ENCODE measurements around the gene RADX. TPM values are rescaled to one million over a fixed set of nuclear protein-coding genes. Genes with fewer than 3 reads are reported as not detected.

RADX gene
- total and polyA plus RNA-seq, 2 experiments from 2014 or later: 5.8 to 6.3 TPM

GRCh38 chrX:106613277-106613676, 1.5 kb downstream of the RADX start:
- Histone ChIP-seq H3K4me3 (no peak overlapping the region), H3K36me3 (no peaks in the 10 kb centered on the region), H3K27ac (no peak overlapping the region), H3K9me3 (ENCODE audit: low read depth) (no peaks in the 10 kb centered on the region), H3K4me1 (ENCODE audit: low read depth) (peaks cover 3% of the 10 kb centered on the region), H3K27me3 (peaks cover 57% of the 10 kb centered on the region)
- TF ChIP-seq CTCF (IDR thresholded peaks at IDR 0.05; ENCODE audit: low read depth, low read length): no peak
- DNase-seq (ENCODE audit: low read depth in 1 of 2, low spot score in 1 of 2): no peak

DNA sequence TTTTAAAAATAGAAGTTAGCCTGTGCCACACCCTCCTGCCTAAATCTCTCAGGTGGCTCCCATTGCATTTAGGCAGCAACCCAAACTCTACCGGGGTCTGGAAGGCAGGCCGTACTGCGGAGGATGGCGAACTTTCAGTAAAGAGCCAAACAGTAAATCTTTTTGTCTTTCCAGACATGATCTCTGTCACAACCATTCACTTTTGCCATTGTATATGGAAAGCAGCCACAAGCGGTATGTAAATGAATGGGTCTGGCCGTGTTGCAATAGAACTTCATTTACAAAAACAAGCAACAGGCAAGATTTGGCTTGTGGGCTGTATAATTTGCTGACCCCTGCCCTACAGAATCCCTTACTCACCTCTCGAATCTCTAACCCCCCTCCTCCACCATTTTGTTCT, 3.3 kb downstream of the RADX start:
- Histone ChIP-seq H3K4me3 (no peak overlapping the region), H3K27me3 (peaks cover 42% of the 10 kb centered on the region), H3K4me1 (ENCODE audit: low read depth) (peaks cover 3% of the 10 kb centered on the region), H3K27ac (no peak overlapping the region), H3K9me3 (ENCODE audit: low read depth) (no peaks in the 10 kb centered on the region), H3K36me3 (no peaks in the 10 kb centered on the region)
- TF ChIP-seq CTCF (IDR thresholded peaks at IDR 0.05; ENCODE audit: low read depth, low read length): no peak
- no peak for DNase-seq (ENCODE audit: low read depth in 1 of 2, low spot score in 1 of 2)

DNA sequence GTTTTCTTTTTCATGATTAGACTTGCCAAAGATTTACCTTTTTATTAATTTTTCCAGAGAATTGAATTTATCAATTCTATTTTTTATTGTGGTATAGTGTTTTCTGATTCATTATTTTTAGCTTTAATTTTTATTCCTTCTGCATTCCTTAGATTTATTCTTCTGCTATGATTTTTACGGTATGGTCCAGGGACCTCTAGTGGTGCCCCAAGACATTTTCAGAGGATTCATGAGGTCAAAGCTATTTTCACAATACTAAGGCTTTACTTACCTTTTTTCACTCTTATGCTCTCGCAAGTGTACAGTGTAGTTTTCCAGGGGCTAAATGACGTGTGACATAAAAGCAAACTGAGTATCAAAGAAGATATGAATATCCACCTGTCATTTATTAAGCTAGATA, 8.0 kb downstream of the RADX start:
- TF ChIP-seq CTCF (IDR thresholded peaks at IDR 0.05; ENCODE audit: low read depth, low read length): peak; percentile 50
- peaks cover 4% of the 10 kb centered on the region for H3K27me3 ChIP-seq

DNA sequence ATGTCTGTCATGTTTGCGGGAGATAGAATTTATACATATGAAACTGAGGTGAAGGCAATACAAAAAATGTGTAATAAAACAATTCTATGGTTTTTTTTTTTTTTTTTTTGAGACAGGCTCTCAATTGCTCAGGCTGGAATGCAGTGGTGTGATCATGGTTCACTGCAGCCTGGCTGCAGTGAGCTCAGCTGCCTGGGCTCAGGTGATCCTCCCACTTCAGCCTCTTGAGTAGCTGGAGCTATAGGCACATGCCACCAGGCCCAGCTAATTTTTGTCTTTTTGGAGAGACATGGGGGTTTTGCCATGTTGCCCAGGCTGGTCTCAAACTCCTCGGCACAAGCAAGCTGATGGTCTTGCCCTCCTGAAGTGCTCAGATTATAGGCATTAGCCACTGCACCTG, 10.1 kb downstream of the RADX start:
- no peaks in the 10 kb centered on the region for H3K36me3 ChIP-seq
- no peaks in the 10 kb centered on the region for H3K4me1 ChIP-seq (ENCODE audit: low read depth)
- no peak for DNase-seq (ENCODE audit: low read depth in 1 of 2, low spot score in 1 of 2)
- TF ChIP-seq CTCF (IDR thresholded peaks at IDR 0.05; ENCODE audit: low read depth, low read length): no peak
- no peak overlapping the region for H3K4me3 ChIP-seq
- H3K27ac ChIP-seq: no peak overlapping the region
- H3K27me3 ChIP-seq: no peaks in the 10 kb centered on the region
- H3K9me3 ChIP-seq (ENCODE audit: low read depth): no peaks in the 10 kb centered on the region

More for the DNA sequence above, 8.0 kb downstream of the RADX start:
- H3K4me3 ChIP-seq: no peak overlapping the region
- no peaks in the 10 kb centered on the region for H3K4me1 ChIP-seq (ENCODE audit: low read depth)
- H3K9me3 ChIP-seq (ENCODE audit: low read depth): no peaks in the 10 kb centered on the region
- peak; percentile 11 to 15 for DNase-seq (ENCODE audit: low read depth in 1 of 2, low spot score in 1 of 2)
- H3K27ac ChIP-seq: no peak overlapping the region
- H3K36me3 ChIP-seq: no peaks in the 10 kb centered on the region

GRCh38 chrX:106626789-106627188, 15.0 kb downstream of the RADX start:
- TF ChIP-seq CTCF (IDR thresholded peaks at IDR 0.05; ENCODE audit: low read depth, low read length): no peak
- Histone ChIP-seq H3K27me3 (no peaks in the 10 kb centered on the region), H3K36me3 (no peaks in the 10 kb centered on the region), H3K4me3 (no peak overlapping the region), H3K4me1 (ENCODE audit: low read depth) (no peaks in the 10 kb centered on the region), H3K27ac (no peak overlapping the region), H3K9me3 (ENCODE audit: low read depth) (no peaks in the 10 kb centered on the region)
- DNase-seq (ENCODE audit: low read depth in 1 of 2, low spot score in 1 of 2): no peak

DNA sequence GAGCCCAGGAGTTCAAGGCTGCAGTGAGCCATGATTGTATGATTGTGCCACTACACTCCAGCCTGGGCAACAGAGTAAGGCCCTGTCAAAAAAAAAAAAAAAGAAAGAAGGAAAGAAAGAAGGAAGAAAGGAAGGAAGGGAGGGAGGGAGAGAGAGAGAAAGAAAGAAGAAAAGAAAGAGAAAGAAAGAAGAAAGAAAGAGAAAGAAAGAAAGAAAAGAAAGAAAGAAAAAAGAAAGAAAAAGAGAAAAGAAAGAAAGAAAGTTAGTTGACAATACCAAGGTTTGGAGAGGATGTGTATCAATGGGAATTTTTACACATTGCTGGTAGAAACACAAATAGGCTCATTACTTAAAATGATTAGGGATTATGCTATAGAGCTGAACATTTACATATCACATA, 19.8 kb downstream of the RADX start:
- TF ChIP-seq CTCF (IDR thresholded peaks at IDR 0.05; ENCODE audit: low read depth, low read length): no peak
- H3K27me3 ChIP-seq: no peaks in the 10 kb centered on the region
- H3K4me1 ChIP-seq (ENCODE audit: low read depth): no peaks in the 10 kb centered on the region
- H3K9me3 ChIP-seq (ENCODE audit: low read depth): no peaks in the 10 kb centered on the region
- DNase-seq (ENCODE audit: low read depth in 1 of 2, low spot score in 1 of 2): no peak
- no peaks in the 10 kb centered on the region for H3K36me3 ChIP-seq
- no peak overlapping the region for H3K4me3 ChIP-seq
- H3K27ac ChIP-seq: no peak overlapping the region
